Right lobe of liver (tissue), 4 donors: ENCODE data around the gene C7orf57.

ENCODE experiments used
- CTCF ChIP-seq, 4 donors: fragments of 200-600 bp in 3 of 4; fragments of 450-650 bp in 1 of 4; IDR thresholded peaks; one replicate each; pipeline versions ENCODE4 v1.5.1 to v1.8.0; 2016 to 2022; ENCODE audit warnings: antibody characterized with exemption in 4 of 4, mild to moderate bottlenecking in 2 of 4
- POLR2A ChIP-seq: fragments of 450-650 bp; IDR thresholded peaks from one replicate; pipeline ENCODE4 v1.6.1; 2017; ENCODE audit warnings: antibody characterized with exemption, mild to moderate bottlenecking
- donor health status: DM: no; HTN: no; CAD: no.
- donor health status: DM: no; HTN: no; CAD: no.
- donor health status: DM: no; HTN: yes; CAD: no.

DNA sequence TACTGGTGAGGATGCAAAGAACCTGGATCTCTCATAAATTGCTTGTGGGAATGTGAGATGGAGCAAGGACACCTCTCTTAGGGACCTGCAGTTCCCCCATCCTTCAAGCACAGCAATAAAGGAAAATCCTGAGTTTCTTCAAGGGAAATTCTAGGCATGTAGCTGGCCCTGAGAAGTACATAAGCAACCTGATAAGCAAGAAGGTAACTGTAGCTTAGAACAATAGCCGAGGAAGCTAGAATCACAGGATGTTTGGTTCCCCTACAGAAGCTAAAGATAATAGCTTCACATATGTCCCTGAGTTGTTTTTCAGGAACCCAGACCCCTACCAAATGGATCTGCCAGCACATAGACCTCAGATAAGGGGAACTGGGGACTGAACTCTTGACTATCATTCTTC is 42.1 kb downstream of the C7orf57 start:
- TF ChIP-seq CTCF (IDR thresholded peaks at IDR 0.05) = no peak
- TF ChIP-seq POLR2A = no peak
